ENCODE measurements around the gene TMEM121B. TPM values are rescaled to one million over a fixed set of nuclear protein-coding genes. Genes with fewer than 3 reads are reported as not detected.

The TMEM121B gene
- total RNA-seq, 4 donors from 2014 or later, result 0.51 to 1.7 (median 0.85) TPM

- TF ChIP-seq, protein P1, sequence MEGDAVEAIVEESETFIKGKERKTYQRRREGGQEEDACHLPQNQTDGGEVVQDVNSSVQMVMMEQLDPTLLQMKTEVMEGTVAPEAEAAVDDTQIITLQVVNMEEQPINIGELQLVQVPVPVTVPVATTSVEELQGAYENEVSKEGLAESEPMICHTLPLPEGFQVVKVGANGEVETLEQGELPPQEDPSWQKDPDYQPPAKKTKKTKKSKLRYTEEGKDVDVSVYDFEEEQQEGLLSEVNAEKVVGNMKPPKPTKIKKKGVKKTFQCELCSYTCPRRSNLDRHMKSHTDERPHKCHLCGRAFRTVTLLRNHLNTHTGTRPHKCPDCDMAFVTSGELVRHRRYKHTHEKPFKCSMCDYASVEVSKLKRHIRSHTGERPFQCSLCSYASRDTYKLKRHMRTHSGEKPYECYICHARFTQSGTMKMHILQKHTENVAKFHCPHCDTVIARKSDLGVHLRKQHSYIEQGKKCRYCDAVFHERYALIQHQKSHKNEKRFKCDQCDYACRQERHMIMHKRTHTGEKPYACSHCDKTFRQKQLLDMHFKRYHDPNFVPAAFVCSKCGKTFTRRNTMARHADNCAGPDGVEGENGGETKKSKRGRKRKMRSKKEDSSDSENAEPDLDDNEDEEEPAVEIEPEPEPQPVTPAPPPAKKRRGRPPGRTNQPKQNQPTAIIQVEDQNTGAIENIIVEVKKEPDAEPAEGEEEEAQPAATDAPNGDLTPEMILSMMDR (IDR thresholded peaks at IDR 0.05; ENCODE audit: low read depth), result no peak
Observed at GRCh38 chr22:17104336-17104935, 16.7 kb downstream of the TMEM121B start.

- TF ChIP-seq, protein P1 (IDR thresholded peaks at IDR 0.05; ENCODE audit: low read depth), result no peak
Observed at GRCh38 chr22:17103351-17103750, 17.8 kb downstream of the TMEM121B start.

GRCh38 chr22:17102297-17102667, 18.9 kb downstream of the TMEM121B start:
- TF ChIP-seq, protein P1 (IDR thresholded peaks at IDR 0.05; ENCODE audit: low read depth), result no peak

DNA sequence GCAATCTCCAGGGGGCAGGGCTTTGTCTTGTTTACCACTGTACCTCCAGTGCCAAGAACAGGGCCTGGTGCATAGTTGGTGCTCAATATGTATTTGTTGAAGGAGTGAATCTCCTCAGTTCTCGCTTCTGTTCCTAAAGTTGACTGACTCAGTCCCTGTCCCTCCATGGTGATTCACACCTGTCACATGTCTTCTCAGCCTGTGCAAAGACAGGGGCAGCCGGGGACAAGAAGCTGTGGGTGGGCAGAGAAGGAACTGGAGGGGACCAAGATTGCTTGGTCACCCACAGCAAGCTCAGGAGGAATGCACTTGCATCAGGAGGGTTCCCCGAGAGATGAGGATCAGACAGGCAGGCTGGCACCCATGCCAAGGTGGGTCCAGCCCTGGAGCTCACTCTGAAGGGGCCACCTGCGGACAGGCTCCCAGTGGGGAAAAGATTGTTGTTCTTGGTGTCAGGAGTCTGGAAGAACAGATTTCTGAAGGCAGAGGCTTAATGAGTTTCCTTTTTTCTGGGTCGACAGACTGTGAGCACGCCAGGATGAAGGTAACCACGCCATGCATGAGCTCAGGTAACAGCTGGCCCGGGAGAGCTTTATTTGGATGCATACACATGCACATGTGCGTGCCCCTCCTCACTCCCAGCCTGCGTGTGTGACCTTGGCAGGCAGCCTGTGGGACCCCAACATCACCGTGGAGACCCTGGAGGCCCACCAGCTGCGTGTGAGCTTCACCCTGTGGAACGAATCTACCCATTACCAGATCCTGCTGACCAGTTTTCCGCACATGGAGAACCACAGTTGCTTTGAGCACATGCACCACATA, 19.5 kb downstream of the TMEM121B start:
- TF ChIP-seq, protein P1 (IDR thresholded peaks at IDR 0.05; ENCODE audit: low read depth), result no peak

DNA sequence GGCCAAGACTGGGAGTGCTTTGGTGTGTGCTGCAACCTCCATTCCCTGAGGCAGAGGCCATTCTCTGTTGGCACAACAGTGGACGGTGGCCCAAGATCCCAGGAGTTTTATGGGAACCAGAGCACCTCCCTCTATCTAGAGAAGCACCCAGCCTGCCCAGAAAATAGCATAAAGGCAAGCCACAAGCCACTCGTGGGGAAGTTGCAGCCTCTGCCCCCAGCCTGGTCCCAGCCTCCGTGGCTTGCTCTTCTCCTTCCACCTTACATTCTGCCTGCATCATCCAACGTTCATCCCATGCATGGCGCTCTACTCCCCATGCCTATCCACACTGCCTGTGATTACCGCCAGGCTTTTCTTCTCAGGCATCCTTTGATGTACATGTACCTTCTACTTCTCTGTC, 20.5 kb downstream of the TMEM121B start:
- TF ChIP-seq, protein P1 (IDR thresholded peaks at IDR 0.05; ENCODE audit: low read depth), result no peak

DNA sequence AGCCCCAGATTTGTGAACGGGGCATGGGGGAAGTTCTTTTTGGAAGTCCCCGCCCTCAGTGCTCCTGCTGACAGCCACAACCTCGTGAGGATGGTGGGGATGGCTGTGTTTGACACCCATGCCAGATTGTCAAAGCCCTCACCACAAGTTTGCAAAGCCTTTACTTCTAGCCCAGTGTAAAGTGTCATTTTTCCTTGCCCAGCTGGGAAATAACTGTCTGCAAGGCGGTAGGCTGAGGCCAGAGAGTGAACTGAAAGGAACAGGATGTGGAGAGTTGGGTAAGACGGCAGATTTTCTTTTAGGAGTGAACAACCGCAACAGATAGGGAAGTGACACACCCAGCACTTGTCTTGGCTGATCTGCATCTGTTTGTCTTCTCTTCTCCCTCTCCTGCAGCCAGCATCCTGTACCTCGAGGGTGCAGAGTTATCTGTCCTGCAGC, 22.8 kb downstream of the TMEM121B start:
- TF ChIP-seq, protein P1 (IDR thresholded peaks at IDR 0.05; ENCODE audit: low read depth), result no peak

DNA sequence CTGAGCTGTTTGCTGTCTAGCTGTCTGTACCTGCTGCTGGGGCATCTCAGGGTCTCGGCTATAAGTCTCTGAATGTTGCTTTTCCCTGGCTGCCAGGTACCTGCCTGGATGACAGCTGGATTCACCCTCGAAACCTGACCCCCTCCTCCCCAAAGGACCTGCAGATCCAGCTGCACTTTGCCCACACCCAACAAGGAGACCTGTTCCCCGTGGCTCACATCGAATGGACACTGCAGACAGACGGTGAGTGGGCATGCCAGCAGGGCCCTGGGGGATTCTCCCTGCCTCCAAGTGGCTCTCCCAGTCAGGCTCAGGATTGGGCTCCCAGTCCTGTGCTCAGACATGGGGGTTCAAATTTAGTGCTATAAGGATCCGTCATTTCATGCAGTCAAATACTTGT, 23.5 kb downstream of the TMEM121B start:
- TF ChIP-seq, protein P1 (IDR thresholded peaks at IDR 0.05; ENCODE audit: low read depth), result no peak

Measured in subcutaneous adipose tissue (tissue), 4 donors.